Measurements from ENCODE around the gene CACNA1C. TPM values are rescaled to one million over a fixed set of nuclear protein-coding genes. Genes with fewer than 3 reads are reported as not detected.
A peak's percentile ranks its signal among the peaks of the same experiment; 100 is the strongest.

CACNA1C gene
- total RNA-seq, 1 experiment from 2014 or later = 1.1 TPM

DNA sequence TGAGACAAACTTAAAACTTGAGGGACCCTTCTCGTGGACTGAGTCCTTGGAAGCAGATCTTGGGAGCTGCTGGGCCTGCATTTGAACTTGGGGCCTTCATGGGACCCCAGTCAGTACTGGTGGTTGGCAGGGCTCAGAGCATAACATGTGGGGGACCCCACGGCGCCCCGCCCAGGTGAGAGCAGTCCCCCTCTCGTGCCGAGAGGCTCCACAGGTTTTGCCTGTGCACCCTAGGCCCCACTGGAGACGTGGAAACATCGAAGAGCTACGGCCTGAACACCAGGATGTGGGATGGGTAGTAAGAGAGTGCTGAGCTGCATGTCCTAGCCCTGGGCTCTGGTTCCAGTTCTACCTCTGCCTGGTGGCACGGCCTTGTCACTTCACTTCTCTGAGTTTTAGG, 84.1 kb downstream of the CACNA1C start:
- H2BK12ac ChIP-seq (ENCODE audit: insufficient read length, low read depth, low read length) = no peak overlapping the region
- peaks cover 1 to 3% of the 10 kb centered on the region in 2 experiments; a peak in 2 of 5 replicates for H3K9me3 Mint-ChIP-seq
- peaks cover 1 to 14% (median 3%) of the 10 kb centered on the region in 3 experiments; a peak in 4 of 7 replicates for H3K36me3 Mint-ChIP-seq (ENCODE audit: insufficient read depth in 1 of 3, low read depth in 3 of 3)
- H3K27ac Mint-ChIP-seq = peak overlapping the region in 1 of 3 experiments; percentile 65; a peak in 1 of 7 replicates
- H2BK15ac ChIP-seq (ENCODE audit: low read depth, low read length) = no peak overlapping the region
- H2BK5ac ChIP-seq (ENCODE audit: insufficient read length, low read length) = no peak overlapping the region
- no peak overlapping the region for H3K4me2 ChIP-seq (ENCODE audit: insufficient read depth, insufficient read length, low read length)
- no peak overlapping the region for H4K5ac ChIP-seq (ENCODE audit: insufficient read length, low read depth, low read length)
- H3K18ac ChIP-seq (ENCODE audit: insufficient read length, low read depth, low read length) = no peak overlapping the region
- H3K27me3 ChIP-seq (ENCODE audit: insufficient read depth, low read length) = no peaks in the 10 kb centered on the region
- no peak overlapping the region for H2BK120ac ChIP-seq (ENCODE audit: low read depth, low read length, poor library complexity, severe bottlenecking)
- H2AFZ ChIP-seq (ENCODE audit: low read length) = no peak overlapping the region
- no peak overlapping the region for H3K9ac ChIP-seq (ENCODE audit: extremely low read depth, insufficient read length, low read length)
- no peak overlapping the region for H3K14ac ChIP-seq (ENCODE audit: insufficient read depth, low read length)
- H4K20me1 ChIP-seq (ENCODE audit: control insufficient read depth, insufficient read depth, insufficient read length) = no peaks in the 10 kb centered on the region
- H3K4ac ChIP-seq (ENCODE audit: low read depth, low read length) = no peak overlapping the region
- no peak for DNase-seq
- H3T11ph ChIP-seq (ENCODE audit: low read length) = no peak overlapping the region
- no peaks in the 10 kb centered on the region; the same call in none of the 2 replicates for H3K27me3 Mint-ChIP-seq (ENCODE audit: low read depth)
- H4K8ac ChIP-seq (replicated peaks; ENCODE audit: insufficient read length, low read depth, low read length) = no peak overlapping the region
- no peak overlapping the region for H2BK20ac ChIP-seq (ENCODE audit: low read depth, low read length, poor library complexity, severe bottlenecking)
- H3K4me1 ChIP-seq (ENCODE audit: insufficient read depth, low read length) = peaks cover 2% of the 10 kb centered on the region; the same call in 1 of the 2 replicates
- H2AK5ac ChIP-seq (ENCODE audit: insufficient read length, low read length) = no peak overlapping the region
- no peak overlapping the region for H3K4me3 Mint-ChIP-seq
- H3K9me3 ChIP-seq (ENCODE audit: control insufficient read depth, low read depth, low read length) = no peaks in the 10 kb centered on the region
- H3K23ac ChIP-seq (ENCODE audit: insufficient read length, low read depth, low read length) = no peak overlapping the region
- no CpG with 5 or more reads among the region's 10 CpGs for WGBS (ENCODE audit: extremely low coverage, insufficient read length, low lambda C conversion rate)
- no peak overlapping the region for H3K27ac ChIP-seq (ENCODE audit: insufficient read length, low read depth, low read length)
- peaks cover 6 to 9% of the 10 kb centered on the region in 2 experiments for H3K4me1 Mint-ChIP-seq
- H3K79me2 ChIP-seq (ENCODE audit: insufficient read depth, low read length) = no peaks in the 10 kb centered on the region
- no peaks in the 10 kb centered on the region for H3K23me2 ChIP-seq (ENCODE audit: insufficient read length, low read depth, low read length, poor library complexity, severe bottlenecking)
- H3K79me1 ChIP-seq (ENCODE audit: insufficient read depth, low read depth, low read length, poor library complexity, severe bottlenecking) = no peaks in the 10 kb centered on the region
- TF ChIP-seq, protein P1, sequence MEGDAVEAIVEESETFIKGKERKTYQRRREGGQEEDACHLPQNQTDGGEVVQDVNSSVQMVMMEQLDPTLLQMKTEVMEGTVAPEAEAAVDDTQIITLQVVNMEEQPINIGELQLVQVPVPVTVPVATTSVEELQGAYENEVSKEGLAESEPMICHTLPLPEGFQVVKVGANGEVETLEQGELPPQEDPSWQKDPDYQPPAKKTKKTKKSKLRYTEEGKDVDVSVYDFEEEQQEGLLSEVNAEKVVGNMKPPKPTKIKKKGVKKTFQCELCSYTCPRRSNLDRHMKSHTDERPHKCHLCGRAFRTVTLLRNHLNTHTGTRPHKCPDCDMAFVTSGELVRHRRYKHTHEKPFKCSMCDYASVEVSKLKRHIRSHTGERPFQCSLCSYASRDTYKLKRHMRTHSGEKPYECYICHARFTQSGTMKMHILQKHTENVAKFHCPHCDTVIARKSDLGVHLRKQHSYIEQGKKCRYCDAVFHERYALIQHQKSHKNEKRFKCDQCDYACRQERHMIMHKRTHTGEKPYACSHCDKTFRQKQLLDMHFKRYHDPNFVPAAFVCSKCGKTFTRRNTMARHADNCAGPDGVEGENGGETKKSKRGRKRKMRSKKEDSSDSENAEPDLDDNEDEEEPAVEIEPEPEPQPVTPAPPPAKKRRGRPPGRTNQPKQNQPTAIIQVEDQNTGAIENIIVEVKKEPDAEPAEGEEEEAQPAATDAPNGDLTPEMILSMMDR (conservative IDR thresholded peaks at IDR 0.05) = no peak
- no peak overlapping the region for H3K56ac ChIP-seq (ENCODE audit: insufficient read length, low read depth, low read length)
- H4K91ac ChIP-seq (ENCODE audit: insufficient read length, low read depth, low read length) = peak overlapping the region; percentile 37

Measured in H9 (cell line).